ENCODE measurements around the gene RAB11FIP5. TPM values are rescaled to one million over a fixed set of nuclear protein-coding genes. Genes with fewer than 3 reads are reported as not detected.

Gene RAB11FIP5
- total RNA-seq, 2 donors from 2014 or later, result 29.3 to 39.2 TPM

Other genes with a start within 250 kb of the RAB11FIP5 start
- gene SPR, start 225.5 kb downstream of the RAB11FIP5 start, total RNA-seq, result 10 to 100 TPM; 14.3 to 15.7 TPM
- not detected for gene EMX1, start 195.4 kb downstream of the RAB11FIP5 start, total RNA-seq
- 10 to 100 TPM; 10.3 to 10.9 TPM for gene SFXN5, start 41.2 kb downstream of the RAB11FIP5 start, total RNA-seq
- not detected for gene NOTO, start 89.6 kb upstream of the RAB11FIP5 start, total RNA-seq
- gene SMYD5, start 101.3 kb upstream of the RAB11FIP5 start, total RNA-seq, result 10 to 100 TPM; 17.1 to 20.8 TPM
- gene PRADC1, start 120.3 kb upstream of the RAB11FIP5 start, total RNA-seq, result 10 to 100 TPM; 16.8 to 23.5 TPM
- gene CCT7, start 121.4 kb upstream of the RAB11FIP5 start, total RNA-seq, result 100 to 1,000 TPM; 190 to 234 TPM
- gene FBXO41, start 171.5 kb upstream of the RAB11FIP5 start, total RNA-seq, result 1 to 10 TPM; 1.4 to 1.8 TPM
- gene EGR4, start 180.6 kb upstream of the RAB11FIP5 start, total RNA-seq, result not detected